Measurements from ENCODE around the gene CMAS.
"Not testable (repeated sequence)": the region's sequence is repeated elsewhere in the genome, so short reads cannot be mapped to it uniquely, and the experiment has no call there.

Gene CMAS

DNA sequence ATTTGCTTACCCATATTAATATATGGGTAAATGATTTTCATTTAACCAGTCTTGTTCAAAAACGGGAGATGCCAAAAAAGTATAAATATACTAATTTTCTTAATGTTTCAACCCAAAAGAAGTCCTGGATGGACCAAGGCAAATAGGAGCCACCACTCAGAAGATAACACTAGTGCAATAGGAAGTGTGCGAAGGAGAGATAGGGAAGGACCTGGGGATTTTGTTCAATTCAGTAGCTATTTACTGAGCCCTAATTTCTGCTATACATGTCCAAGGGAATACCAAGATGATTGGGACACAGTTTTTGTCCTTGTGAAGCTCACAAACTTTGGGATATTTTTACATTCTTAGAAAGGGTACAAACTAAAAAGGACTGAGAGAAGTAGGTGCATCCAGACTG is 1.5 kb downstream of the CMAS start:
- no peak for DNase-seq (ENCODE audit: low read depth)

DNA sequence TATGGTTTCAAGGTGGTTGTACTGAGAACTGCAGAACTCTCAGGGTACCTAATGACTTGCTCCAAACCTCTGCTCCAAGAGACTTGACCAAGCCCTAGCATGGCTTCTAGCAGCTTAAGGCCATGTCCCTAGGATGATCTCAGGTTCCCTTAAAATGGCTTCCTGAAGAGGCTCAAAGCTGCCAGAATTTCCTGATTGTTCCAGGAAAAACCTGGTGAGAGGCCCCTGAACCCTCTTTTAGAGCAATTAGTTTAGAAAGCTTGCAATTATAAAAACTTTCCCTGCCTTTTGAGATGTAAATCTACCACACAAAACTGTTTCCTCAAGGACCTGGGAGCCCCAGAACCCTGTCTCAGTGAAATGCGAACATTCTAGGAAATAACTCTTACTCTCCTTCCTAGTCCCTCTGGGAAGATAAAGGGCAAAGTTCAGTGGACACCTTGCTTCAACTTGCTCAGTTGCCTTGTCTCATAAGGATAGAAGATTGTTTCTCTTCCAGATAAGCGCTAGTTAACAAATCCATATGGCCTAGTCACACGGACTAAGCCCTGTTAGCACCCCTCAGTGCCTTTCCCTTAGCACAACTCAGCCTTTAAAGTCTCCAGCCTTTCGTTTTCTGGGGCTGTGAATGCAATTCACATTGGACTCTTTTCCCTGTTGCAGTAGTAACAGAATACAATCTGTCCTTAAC is 2.5 kb downstream of the CMAS start:
- no peak for DNase-seq (ENCODE audit: low read depth)

DNA sequence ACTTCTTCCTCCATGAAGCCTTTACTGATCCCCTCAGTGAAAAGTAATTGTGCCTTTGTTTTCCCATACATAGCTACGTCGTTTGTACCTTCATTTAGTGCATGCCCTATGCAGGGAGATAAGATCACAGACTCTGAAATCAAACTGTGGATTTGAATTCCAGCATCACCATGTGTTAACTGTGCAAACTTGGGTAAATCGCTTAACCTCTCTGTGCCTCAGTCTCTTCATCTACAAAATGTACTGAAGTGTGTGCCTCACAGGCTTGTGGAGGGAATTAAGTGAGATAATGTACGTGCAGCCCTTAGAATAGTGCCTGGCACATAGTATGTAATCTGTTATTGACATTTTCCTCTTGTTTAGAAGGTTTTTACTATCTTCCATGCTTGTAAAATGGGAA is 4.1 kb downstream of the CMAS start:
- DNase-seq (ENCODE audit: low read depth) = no peak

DNA sequence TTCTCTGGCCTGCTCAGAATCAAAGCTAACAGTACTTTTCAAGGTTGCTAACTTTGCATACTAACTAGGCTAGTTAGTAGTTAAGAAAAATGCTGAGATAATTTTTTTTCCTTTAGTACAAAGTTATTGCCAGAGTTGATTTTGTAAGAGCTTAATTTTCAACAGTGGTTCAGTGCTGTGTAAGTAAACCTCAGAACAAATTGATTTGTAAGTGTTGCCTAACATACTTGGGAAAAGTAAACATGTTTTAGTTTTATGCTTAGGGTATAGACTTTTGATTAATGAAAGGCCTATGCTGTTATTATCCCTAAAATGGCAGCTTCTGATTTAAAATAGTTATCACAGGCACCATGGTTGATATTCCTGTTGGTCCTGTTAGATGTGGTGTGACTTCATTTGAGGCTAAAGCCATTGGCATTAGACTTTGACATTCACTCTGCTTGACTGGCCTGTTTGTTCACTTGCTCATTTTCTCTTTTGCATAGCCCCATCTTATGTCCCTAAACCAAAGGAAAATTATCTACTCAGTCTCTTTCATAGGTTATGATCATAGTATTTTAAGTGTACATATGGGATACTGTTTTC is 5.2 kb downstream of the CMAS start:
- no peak for DNase-seq (ENCODE audit: low read depth)

DNA sequence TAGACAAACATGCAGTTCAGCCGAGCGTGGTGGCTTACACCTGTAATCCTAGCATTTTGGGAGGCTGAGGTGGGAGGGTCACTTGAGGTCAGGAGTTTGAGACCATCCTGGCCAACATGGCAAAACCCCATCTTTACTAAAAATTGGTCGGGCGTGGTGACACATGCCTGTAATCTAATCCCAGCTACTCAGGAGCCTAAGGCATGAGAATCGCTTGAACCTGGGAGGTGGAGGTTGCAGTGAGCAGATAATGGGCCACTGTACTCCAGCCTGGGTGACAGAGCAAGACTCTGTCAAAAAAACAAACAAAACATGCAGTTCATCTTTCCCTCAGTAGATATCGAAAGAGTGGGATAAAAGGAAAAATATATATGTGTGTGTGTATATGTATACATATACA is 7.0 kb downstream of the CMAS start:
- DNase-seq (ENCODE audit: low read depth) = not testable (repeated sequence)

DNA sequence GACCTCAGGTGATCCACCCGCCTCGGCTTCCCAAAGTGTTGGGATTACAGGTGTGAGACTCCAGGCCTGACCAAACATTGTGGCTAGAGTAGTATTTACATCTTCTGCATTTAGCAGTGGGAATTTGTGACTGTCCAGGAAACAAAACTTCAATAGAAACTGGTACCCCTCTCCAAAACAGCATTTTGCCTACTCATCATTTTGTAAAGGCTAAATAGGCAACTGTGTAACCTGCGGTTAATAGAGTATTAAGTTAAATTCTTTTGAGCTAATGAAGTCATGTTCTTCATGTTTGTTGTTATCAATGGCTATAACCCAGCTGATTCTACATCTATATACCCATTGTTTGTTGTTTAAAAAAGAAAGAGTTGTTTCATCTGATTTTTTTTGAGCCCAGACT is 8.1 kb downstream of the CMAS start:
- no peak for DNase-seq (ENCODE audit: low read depth)

DNA sequence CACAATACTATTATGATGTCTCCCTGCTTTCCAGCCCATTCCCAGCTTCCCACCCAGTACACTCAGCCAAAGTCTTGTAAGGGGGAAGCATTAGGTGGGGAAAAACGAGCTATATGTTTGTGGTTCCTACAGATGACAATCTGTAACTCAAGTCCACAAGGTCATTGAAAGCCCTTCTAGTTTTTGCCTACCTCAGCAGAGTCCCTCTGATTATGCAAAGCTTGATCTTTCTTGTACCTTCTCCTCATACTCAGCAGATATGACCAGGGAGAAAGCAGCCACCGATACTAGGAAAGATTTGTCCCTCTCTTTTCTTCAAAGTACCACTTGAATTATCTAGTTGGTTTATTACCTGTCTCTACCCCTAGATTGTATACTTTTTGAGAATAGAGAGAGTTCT is 10.6 kb downstream of the CMAS start:
- no peak for DNase-seq (ENCODE audit: low read depth)

DNA sequence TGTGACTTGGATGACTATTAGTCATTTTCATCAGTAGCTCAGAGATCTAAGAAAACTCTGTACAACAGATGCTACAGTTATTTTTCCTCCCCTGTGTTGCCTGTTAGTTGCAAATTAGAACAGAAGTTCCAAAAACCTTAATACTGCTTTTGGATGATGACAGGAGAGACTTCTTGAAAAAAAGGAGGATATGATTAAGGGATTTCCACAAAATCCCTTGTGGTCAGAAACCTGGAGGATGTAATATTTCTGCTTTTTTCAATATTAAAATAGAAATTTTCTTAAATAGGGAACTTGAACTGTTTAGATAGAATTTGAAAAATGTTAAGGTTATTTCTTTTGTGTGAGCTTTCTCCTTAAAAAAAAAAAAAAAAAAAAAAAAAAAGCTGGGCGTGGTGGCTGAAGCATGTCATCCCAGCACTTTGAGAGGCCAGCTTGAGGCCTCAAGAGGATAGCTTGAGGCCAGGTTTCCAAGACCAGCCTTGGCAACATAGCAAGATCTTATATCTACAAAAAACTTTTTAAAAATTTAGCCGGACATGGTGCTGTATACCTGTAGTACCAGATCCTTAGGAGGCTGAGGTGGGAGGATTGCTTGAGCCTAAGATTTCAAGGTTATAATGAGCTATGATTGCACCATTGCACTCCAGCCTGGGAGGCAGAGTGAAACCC is 14.1 kb downstream of the CMAS start:
- no peak for DNase-seq (ENCODE audit: low read depth)

DNA sequence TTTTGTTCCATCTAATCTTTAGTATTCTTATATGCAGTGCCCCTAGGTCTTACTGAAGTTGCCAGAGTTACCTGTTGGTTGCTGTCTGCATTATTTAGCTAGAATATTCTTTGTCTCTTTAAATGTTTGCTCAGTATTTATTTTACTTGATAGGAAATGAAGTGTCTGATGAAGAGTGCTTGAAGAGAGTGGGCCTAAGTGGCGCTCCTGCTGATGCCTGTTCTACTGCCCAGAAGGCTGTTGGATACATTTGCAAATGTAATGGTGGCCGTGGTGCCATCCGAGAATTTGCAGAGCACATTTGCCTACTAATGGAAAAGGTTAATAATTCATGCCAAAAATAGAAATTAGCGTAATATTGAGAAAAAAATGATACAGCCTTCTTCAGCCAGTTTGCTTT is 18.9 kb downstream of the CMAS start:
- no peak for DNase-seq (ENCODE audit: low read depth)

DNA sequence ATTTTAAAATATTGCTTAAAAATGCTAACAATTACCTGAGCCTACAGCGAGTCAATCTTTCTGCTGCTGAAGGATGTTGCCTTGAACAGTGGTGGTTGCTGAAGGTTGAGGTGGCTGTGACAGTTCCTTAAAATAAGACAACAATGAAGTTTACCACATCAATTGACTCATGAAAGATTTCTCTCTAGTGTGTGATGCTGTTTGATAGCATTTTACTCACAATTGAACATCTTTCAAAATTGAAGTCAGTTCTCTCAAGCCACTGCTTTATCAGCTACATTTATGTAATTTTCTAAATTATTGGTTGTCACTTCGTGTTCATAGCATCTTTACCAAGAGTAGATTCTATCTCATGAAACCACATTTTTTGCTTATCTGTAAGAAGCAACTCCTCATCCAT is 20.3 kb downstream of the CMAS start:
- DNase-seq (ENCODE audit: low read depth) = no peak

DNA sequence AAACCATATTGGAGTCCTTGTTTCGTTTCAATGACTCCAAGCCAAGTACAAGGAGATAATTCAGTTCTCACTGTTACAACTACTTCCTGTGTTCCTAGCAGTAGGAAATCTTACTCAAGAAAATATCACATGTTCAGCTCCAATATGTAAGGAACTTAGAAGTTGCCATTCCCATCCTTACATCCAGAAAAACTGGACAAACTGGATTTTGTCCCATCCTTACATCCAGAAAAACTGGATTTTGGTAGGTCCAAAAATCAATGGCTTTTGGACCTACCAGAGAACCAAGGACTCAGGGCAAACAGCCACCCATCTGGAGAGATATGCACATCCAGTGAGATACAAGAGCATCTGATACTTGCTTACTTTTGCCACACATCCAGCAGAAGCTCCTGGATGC is 23.8 kb downstream of the CMAS start:
- no peak for DNase-seq (ENCODE audit: low read depth)

DNA sequence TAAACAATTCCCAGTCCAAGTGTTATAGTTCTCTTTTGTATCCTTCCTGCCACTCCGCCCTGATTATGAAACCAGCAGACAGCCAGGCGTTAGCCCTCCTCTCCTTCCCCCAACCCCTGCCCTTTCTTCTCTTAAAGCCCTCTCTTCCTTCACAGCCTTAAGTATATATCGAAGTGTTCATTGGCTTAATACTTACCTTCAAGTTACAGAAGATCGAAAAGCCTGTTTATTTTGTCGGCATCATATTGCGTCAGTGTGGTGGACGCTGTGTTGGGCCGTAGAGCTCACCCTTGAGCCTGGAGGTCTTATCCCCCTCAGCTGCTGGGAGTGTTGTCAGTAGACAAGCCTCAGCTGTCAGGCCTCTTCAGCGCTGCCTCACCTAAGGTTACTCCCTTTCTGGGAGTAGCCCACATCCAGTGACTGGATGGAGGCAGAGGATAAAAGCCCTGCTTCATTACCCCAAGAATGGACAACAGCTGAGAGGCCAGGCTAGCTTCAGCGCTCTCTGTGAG is 36.2 kb downstream of the CMAS start:
- no peak for DNase-seq (ENCODE audit: low read depth)

DNA sequence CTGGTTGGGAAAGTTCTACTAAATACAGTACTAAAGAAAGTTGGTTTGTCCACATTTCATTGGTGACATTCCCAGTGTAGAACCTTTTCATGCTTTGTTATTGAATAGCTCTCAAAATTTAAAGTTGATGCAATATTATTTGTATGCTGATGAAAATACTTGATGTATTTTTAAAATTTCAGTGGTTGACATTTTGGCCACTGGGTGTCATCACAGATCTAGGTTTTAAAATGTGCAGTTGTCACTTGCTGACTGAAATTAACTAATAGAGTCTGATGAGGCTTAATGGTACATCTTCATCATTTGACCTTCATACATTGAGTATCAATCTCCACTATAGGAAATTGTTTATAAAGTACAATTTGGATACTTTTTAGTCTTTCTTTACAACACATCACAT is 37.1 kb downstream of the CMAS start:
- DNase-seq (ENCODE audit: low read depth) = no peak

DNA sequence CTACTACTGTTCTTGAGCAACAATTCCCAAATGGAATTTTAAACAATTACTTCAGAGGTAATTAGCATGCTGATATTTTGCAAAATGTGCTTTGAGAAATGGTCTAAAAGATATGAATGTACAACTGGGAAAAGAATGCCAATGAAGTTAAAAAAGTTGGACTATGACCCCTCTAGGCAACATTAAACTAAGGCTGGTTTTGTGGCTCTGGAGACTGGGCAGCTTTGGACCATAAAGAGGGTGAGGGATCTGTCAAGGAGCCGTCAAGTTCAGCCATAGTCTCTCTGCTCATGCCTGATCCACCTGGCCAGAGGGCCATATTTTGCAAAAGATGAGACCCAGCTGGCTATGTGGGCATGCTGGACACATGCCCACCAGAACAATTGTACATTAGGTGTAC is 38.8 kb downstream of the CMAS start:
- DNase-seq (ENCODE audit: low read depth) = no peak

DNA sequence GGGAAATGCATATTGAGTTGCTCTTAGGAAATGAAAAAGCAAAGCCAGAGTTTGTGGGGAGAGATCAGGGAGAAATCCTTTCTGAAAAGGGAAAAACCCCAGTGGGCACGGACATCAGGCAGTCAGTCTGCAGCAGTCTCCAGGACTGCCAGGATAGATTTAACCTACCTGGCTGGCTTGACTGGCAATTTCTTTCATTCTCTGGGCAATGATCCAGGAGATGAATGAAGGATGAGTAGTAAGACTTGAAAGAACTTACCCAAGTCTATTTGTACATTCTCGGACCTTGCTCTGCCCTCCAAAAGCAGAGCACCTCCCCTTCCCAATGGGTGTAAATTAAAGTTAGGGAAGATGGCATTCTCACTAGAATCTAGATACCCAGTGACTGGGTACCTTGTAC is 42.9 kb downstream of the CMAS start:
- no peak for DNase-seq (ENCODE audit: low read depth)

DNA sequence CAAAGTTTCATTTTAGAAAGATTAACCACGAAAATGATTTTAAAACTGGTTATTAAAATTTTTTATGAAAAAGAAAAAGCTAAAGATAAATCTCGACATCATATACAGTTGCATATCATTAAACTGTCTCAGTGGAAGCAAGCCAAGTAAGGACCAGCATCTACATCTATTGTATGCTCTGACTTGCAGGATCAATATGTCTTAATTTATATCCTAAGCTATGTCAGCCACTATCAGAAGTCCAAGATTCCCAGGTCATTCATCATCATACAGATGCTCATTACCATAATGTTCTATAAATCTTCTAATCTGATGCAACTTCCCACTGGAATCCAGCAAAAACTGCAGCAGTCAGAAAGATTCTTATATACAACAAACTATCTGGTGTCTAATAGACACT is 43.5 kb downstream of the CMAS start:
- no peak for DNase-seq (ENCODE audit: low read depth)

DNA sequence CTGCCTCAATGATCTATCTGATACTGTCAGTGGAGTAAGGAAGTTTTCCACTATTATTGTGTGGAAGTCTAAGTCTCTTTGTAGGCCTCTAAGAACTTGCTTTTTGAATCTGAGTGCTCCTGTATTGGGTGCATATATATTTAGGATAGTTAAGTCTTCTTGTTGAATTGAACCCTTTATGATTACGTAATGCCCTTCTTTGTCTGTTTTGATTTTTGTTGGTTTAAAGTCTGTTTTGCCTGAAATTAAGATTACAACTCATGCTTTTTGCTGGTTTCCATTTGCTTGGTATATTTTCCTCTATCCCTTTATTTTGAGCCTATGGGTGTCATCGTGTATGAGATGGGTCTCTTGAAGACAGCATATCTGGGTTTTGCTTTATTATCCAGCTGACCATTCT is 53.0 kb downstream of the CMAS start:
- DNase-seq (ENCODE audit: low read depth) = not testable (repeated sequence)

DNA sequence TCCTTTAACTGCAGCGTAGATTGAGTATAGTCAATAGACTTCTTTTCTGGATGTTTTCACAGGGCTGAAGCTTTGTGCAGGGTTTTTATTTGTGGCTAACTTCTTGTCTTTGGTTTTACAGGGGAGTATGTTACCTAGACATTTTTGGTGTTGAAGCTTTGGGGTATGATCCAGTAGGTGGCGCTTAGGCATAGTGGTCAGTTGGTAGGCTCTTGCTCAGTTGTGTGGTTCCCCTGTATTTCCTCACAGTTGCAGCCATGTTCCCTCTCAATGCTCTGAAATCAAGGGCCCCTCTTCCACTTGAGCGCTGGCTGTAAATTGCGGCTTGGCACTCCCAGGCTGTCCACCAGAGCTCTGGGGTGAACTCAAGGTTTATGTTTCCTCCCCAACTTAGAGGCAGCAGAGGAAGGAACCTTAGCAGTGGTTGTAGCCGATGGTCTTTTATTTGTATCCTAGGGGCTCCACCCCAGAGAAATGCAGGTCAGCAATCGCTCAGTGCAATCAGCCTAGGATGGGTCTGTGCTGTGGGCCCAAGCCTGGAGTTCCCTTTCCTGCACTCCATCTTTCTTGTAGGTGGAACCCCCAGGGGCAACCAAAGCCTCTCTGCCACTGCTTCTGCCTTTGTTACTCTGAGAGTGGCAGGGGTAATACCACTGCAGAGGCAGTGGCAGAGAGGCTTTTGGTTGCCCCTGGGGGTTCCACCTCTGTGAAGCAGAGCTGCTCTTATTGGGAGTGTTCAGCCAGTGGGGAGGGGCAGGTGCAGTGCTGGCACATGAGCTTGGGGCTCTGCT is 55.1 kb downstream of the CMAS start:
- peak; percentile 12 for DNase-seq (ENCODE audit: low read depth)

DNA sequence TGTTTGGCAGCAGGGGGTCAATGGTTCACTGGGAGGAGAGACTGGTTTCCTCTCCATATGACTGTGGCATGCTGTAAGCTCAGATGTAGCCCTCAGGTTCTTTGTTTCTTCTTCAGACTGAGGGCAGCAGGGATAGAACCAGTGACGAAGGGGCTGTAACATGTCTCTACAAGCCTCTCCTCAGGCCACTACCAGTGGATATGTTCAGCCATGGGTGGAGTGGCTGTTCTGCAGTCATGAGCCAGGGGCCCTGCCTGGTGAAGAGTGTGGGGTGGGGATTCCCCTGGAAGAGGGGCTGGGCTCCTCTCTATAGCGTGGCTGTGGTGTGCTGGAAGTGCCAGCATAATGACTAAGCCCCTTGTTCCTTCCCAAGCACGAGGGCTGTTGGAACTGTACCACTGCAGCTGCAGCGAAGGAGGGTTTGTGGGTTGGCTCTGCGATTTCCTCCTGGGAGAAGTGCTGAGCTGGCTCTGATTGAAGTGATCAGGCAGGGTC is 55.8 kb downstream of the CMAS start:
- peak; percentile 4 for DNase-seq (ENCODE audit: low read depth)

DNA sequence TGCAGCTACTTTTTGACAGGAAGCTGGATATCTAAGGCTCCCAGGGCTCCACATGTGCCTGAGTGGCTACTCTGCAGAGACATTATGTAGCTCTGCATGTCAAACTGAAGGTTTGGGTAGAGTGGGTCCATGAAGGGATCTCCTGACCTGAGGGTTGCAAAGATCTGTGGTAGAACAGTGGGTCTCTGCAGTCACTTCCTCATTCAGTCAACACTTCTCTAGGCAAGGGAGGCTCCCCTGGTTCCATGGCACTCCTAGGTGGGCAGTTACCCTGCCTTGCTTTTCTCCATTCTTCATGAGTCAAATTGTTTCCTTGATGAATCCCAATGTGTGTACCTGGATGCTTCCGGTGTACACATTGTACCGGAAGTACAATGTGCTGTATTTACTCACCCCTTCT is 57.4 kb downstream of the CMAS start:
- no peak for DNase-seq (ENCODE audit: low read depth)

DNA sequence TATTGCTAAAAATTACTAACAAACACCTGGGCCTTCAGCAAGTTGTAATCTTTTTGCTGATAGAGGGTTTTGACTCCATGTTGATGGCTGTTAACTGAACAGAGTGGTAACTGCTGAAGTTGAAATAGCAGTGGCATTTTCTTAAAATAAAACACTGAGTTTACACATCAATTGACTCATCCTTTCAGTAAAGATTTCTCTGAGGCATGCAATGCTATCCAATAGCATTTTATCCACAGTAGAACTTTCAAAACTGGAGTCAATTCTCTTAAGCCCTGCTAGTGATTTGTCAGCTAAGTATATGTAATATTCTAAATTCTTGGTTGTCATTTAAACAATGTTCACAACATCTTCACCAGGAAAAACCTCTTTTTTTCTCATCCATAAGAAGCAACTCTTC is 59.5 kb downstream of the CMAS start:
- DNase-seq (ENCODE audit: low read depth) = no peak

DNA sequence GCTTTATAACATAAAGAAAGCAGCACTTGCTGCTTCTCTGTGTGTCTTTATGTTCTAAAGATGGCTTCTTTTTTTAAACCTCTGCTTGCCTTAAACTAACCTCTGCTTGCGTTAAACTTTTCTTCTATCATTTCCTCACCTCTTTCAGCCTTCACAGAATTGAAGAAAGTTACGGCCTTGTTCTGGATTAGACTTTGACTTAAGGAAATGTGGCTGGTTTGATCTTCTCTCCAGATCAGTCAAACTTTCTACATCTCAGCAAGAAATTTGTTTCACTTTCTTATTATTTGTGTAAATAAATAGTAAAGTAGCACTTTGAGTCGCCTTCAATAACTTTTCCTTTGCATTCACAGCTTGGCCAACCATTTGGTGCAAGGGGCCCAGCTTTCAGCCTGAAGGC is 64.2 kb downstream of the CMAS start:
- DNase-seq (ENCODE audit: low read depth) = no peak

Measured in activated T-cell treated with anti-CD3 and anti-CD28 coated beads for 48 hours (primary cell).